Activated CD4-positive, alpha-beta T cell treated with anti-CD3 and anti-CD28 coated beads for 1 hour (primary cell): ENCODE data around the gene SLC6A2.
"Not testable (repeated sequence)": the region's sequence is repeated elsewhere in the genome, so short reads cannot be mapped to it uniquely, and the experiment has no call there.

Experiments
- DNase-seq: peaks from one replicate; pipeline ENCODE4 v3.0.0-alpha.2; 2020

SLC6A2 gene

GRCh38 chr16:55655897-55656681 lies at the start of gene SLC6A2:
Gene SLC6A2 (plus strand): TSS chr16:55655988. CDS start chr16:55656695, 707 bp downstream.
- DNase-seq: no peak

GRCh38 chr16:55613613-55614335 lies 42.0 kb upstream of the SLC6A2 start:
- no peak for DNase-seq

GRCh38 chr16:55615071-55615470 lies 40.7 kb upstream of the SLC6A2 start:
- DNase-seq: no peak

GRCh38 chr16:55615670-55616069 lies 40.1 kb upstream of the SLC6A2 start:
- not testable (repeated sequence) for DNase-seq

GRCh38 chr16:55621771-55622170 lies 34.0 kb upstream of the SLC6A2 start:
- no peak for DNase-seq

GRCh38 chr16:55622272-55622671 lies 33.5 kb upstream of the SLC6A2 start:
- DNase-seq: no peak

GRCh38 chr16:55622930-55623561 lies 32.7 kb upstream of the SLC6A2 start:
- DNase-seq: no peak

GRCh38 chr16:55623640-55624039 lies 32.1 kb upstream of the SLC6A2 start:
- no peak for DNase-seq

GRCh38 chr16:55624696-55625095 lies 31.1 kb upstream of the SLC6A2 start:
- DNase-seq: no peak

- DNase-seq: no peak
Measured at GRCh38 chr16:55625843-55626242, 29.9 kb upstream of the SLC6A2 start.

- DNase-seq: no peak
Measured at GRCh38 chr16:55628306-55628968, 27.4 kb upstream of the SLC6A2 start.

GRCh38 chr16:55630774-55631173 lies 25.0 kb upstream of the SLC6A2 start:
- no peak for DNase-seq

GRCh38 chr16:55632259-55632658 lies 23.5 kb upstream of the SLC6A2 start:
- DNase-seq: no peak

- DNase-seq: no peak
Measured at GRCh38 chr16:55634193-55634592, 21.6 kb upstream of the SLC6A2 start.

- no peak for DNase-seq
Measured at GRCh38 chr16:55638256-55638655, 17.5 kb upstream of the SLC6A2 start.

GRCh38 chr16:55640701-55641327 lies 15.0 kb upstream of the SLC6A2 start:
- no peak for DNase-seq

- DNase-seq: no peak
Measured at GRCh38 chr16:55641430-55642056, 14.2 kb upstream of the SLC6A2 start.

GRCh38 chr16:55642611-55643010 lies 13.2 kb upstream of the SLC6A2 start:
- DNase-seq: no peak

- DNase-seq: no peak
Measured at GRCh38 chr16:55643161-55643970, 12.4 kb upstream of the SLC6A2 start.

GRCh38 chr16:55645986-55646385 lies 9.8 kb upstream of the SLC6A2 start:
- no peak for DNase-seq

- no peak for DNase-seq
Measured at GRCh38 chr16:55647343-55647742, 8.4 kb upstream of the SLC6A2 start.
